ENCODE measurements around the gene FAM240A.

The FAM240A gene

GRCh38 chr3:46660543-46661523 lies 48.5 kb downstream of the FAM240A start:
- in situ Hi-C loops (cut with HindIII; ENCODE audit: low sequenced_read_pairs): no loop called here
- TF ChIP-seq CTCF (IDR thresholded peaks at IDR 0.05; ENCODE audit: low read depth, low read length, missing control alignments): no peak
- H3K4me3 ChIP-seq (ENCODE audit: low read depth, low read length): no peak overlapping the region
- no peak for DNase-seq (ENCODE audit: low read depth)

- TF ChIP-seq CTCF (IDR thresholded peaks at IDR 0.05; ENCODE audit: low read depth, low read length, missing control alignments): no peak
- in situ Hi-C loops (cut with HindIII; ENCODE audit: low sequenced_read_pairs): no loop called here
Observed at GRCh38 chr3:46661776-46662766, 49.7 kb downstream of the FAM240A start.

GRCh38 chr3:46662771-46663551 lies 50.6 kb downstream of the FAM240A start:
- in situ Hi-C loops (cut with HindIII; ENCODE audit: low sequenced_read_pairs): no loop called here
- H3K4me3 ChIP-seq (ENCODE audit: low read depth, low read length): no peak overlapping the region
- no peak for DNase-seq (ENCODE audit: low read depth)
- no peak for TF ChIP-seq CTCF (IDR thresholded peaks at IDR 0.05; ENCODE audit: low read depth, low read length, missing control alignments)

More at GRCh38 chr3:46661776-46662766, 49.7 kb downstream of the FAM240A start:
- H3K4me3 ChIP-seq (ENCODE audit: low read depth, low read length): no peak overlapping the region
- no peak for DNase-seq (ENCODE audit: low read depth)

GRCh38 chr3:46663591-46664135 lies 51.3 kb downstream of the FAM240A start:
- in situ Hi-C loops (cut with HindIII; ENCODE audit: low sequenced_read_pairs): no loop called here
- H3K4me3 ChIP-seq (ENCODE audit: low read depth, low read length): no peak overlapping the region
- no peak for DNase-seq (ENCODE audit: low read depth)
- TF ChIP-seq CTCF (IDR thresholded peaks at IDR 0.05; ENCODE audit: low read depth, low read length, missing control alignments): no peak

- no peak for DNase-seq (ENCODE audit: low read depth)
- TF ChIP-seq CTCF (IDR thresholded peaks at IDR 0.05; ENCODE audit: low read depth, low read length, missing control alignments): no peak
- no peak overlapping the region for H3K4me3 ChIP-seq (ENCODE audit: low read depth, low read length)
- in situ Hi-C loops (cut with HindIII; ENCODE audit: low sequenced_read_pairs): no loop called here
Observed at GRCh38 chr3:46664188-46664970, 52.1 kb downstream of the FAM240A start.
